Vagina (tissue), 2 donors: ENCODE measurements around the gene TTC7B.

ENCODE experiments used
- CTCF ChIP-seq, 3 experiments: fragments of 450-650 bp in 2 of 3; fragments of 200-600 bp in 1 of 3; sonication (generic) in 1 of 3; IDR thresholded peaks; one replicate each; pipeline ENCODE4 v1.5.1; 2017 to 2019; ENCODE audit warnings: antibody characterized with exemption in 3 of 3, mild to moderate bottlenecking in 2 of 3, moderate library complexity in 2 of 3
- POLR2A ChIP-seq, 2 donors: fragments of 450-650 bp; IDR thresholded peaks; one replicate each; pipeline ENCODE4 v1.6.1; 2017; ENCODE audit warnings: antibody characterized with exemption in 2 of 2, mild to moderate bottlenecking in 2 of 2, moderate library complexity in 2 of 2
- POLR2AphosphoS5 ChIP-seq, 2 donors: sonication (generic); formaldehyde crosslinking; IDR thresholded peaks; one replicate each; pipeline ENCODE4 v1.9.0; 2017; ENCODE audit warnings: antibody characterized with exemption in 2 of 2, mild to moderate bottlenecking in 2 of 2, low read depth in 1 of 2; ENCODE audit not compliant: insufficient read depth in 1 of 2

DNA sequence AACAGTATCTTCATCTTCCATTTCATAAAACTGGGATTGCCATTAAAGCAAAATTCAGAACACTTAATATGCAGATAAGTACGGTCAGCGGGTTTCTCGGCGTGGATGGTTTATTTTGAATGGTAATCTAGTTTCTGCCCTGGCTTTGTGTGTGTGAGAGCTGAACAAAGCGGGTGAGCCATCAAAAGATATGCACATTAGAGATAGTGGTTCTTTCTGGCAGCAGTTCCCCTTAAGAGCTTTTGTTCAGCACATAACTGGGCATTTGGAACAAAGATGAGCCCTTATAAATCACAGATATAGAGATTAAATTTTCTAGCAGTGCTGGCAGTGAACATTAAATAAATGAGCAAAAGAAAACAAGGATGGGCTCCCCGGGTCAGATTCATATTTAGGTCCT, 211.9 kb downstream of the TTC7B start:
- TF ChIP-seq CTCF (IDR thresholded peaks at IDR 0.05) = no peak
- TF ChIP-seq POLR2A (IDR thresholded peaks at IDR 0.05) = no peak
- no peak for TF ChIP-seq POLR2AphosphoS5 (IDR thresholded peaks at IDR 0.05; ENCODE audit: insufficient read depth in 1 of 2, low read depth in 1 of 2)
